Astrocyte (in vitro differentiated cells and primary cell): ENCODE data around the gene SLC10A1. TPM values are rescaled to one million over a fixed set of nuclear protein-coding genes. Genes with fewer than 3 reads are reported as not detected.
A peak's percentile ranks its signal among the peaks of the same experiment; 100 is the strongest.

Experiments used
- DNase-seq: peaks from one replicate; pipeline ENCODE4 v3.0.0-alpha.2; 2010; ENCODE audit warnings: low read depth
- FAIRE-seq: peaks from 2 replicates; lab custom pipeline; 2011; peaks lifted over from hg19 to GRCh38; lab: Jason Lieb, UNC
- H2AFZ ChIP-seq: 2 replicates; pipeline ENCODE4 v1.6.0; 2012; ENCODE audit warnings: low read depth, low read length, inconsistent platforms
- H3K27ac ChIP-seq: 2 replicates; pipeline ENCODE4 v1.5.1; 2011; ENCODE audit warnings: low read depth, low read length, inconsistent platforms
- H3K27me3 ChIP-seq: 2 replicates; pipeline ENCODE4 v1.6.0; 2011; ENCODE audit warnings: low read length, inconsistent platforms; ENCODE audit not compliant: insufficient read depth
- H3K36me3 ChIP-seq: 2 replicates; pipeline ENCODE4 v1.5.1; 2011; ENCODE audit warnings: low read length, inconsistent platforms; ENCODE audit not compliant: insufficient read depth
- H3K4me1 ChIP-seq: 2 replicates; pipeline ENCODE4 v1.5.1; 2011; ENCODE audit warnings: low read length, inconsistent platforms; ENCODE audit not compliant: insufficient read depth
- H3K4me2 ChIP-seq: 2 replicates; pipeline ENCODE4 v1.6.0; 2012; ENCODE audit warnings: low read length, inconsistent platforms
- H3K4me3 ChIP-seq: 2 replicates; pipeline ENCODE4 v1.5.1; 2011; ENCODE audit warnings: low read depth, mild to moderate bottlenecking, low read length, inconsistent platforms; ENCODE audit not compliant: insufficient read depth
- H3K79me2 ChIP-seq: 2 replicates; pipeline ENCODE4 v1.6.0; 2012; ENCODE audit warnings: mild to moderate bottlenecking, low read length, inconsistent platforms; ENCODE audit not compliant: insufficient read depth
- H3K9ac ChIP-seq: 2 replicates; pipeline ENCODE4 v1.6.0; 2012; ENCODE audit warnings: mild to moderate bottlenecking, low read length, inconsistent platforms
- H3K9me3 ChIP-seq: 2 replicates; pipeline ENCODE4 v1.5.1; 2012; ENCODE audit warnings: low read depth, mild to moderate bottlenecking, low read length, inconsistent platforms; ENCODE audit not compliant: insufficient read depth
- H4K20me1 ChIP-seq: 2 replicates; pipeline ENCODE4 v1.6.0; 2012; ENCODE audit warnings: low read length, inconsistent platforms; ENCODE audit not compliant: insufficient read depth
- H3K27ac Mint-ChIP-seq: one replicate; pipeline ENCODE4 v1.8.0; 2021; ENCODE audit warnings: mild to moderate bottlenecking, mixed read lengths; ENCODE audit not compliant: unreplicated experiment
- H3K27me3 Mint-ChIP-seq: one replicate; pipeline ENCODE4 v1.8.0; 2021; ENCODE audit warnings: low read depth, mixed read lengths; ENCODE audit not compliant: unreplicated experiment
- H3K36me3 Mint-ChIP-seq: one replicate; pipeline ENCODE4 v1.8.0; 2021; ENCODE audit warnings: low read depth, mixed read lengths; ENCODE audit not compliant: unreplicated experiment
- H3K4me1 Mint-ChIP-seq: one replicate; pipeline ENCODE4 v1.8.0; 2021; ENCODE audit warnings: low read depth, mixed read lengths; ENCODE audit not compliant: unreplicated experiment
- H3K4me3 Mint-ChIP-seq: one replicate; pipeline ENCODE4 v1.8.0; 2021; ENCODE audit warnings: mild to moderate bottlenecking, moderate library complexity, mixed read lengths; ENCODE audit not compliant: unreplicated experiment
- H3K9me3 Mint-ChIP-seq: one replicate; pipeline ENCODE4 v1.8.0; 2021; ENCODE audit warnings: mild to moderate bottlenecking, mixed read lengths; ENCODE audit not compliant: unreplicated experiment
- EZH2 ChIP-seq: IDR thresholded peaks from 2 replicates; pipeline ENCODE4 v1.6.1; 2012; ENCODE audit warnings: mild to moderate bottlenecking, low read length, inconsistent platforms; ENCODE audit not compliant: insufficient read depth
- total RNA-seq: library from RNA; stranded (reverse); gene quantifications from 2 replicates; pipeline ENCODE4 v1.2.1, GENCODE V29; 2021
- TF ChIP-seq, protein P1 (sequence below): IDR thresholded peaks from 2 replicates; pipeline ENCODE4 v1.5.1; 2011; ENCODE audit warnings: low read depth, mild to moderate bottlenecking, inconsistent platforms, low read length, moderate library complexity; ENCODE audit not compliant: insufficient read depth

The SLC10A1 gene
- total RNA-seq, 1 donor from 2014 or later, result not detected

DNA sequence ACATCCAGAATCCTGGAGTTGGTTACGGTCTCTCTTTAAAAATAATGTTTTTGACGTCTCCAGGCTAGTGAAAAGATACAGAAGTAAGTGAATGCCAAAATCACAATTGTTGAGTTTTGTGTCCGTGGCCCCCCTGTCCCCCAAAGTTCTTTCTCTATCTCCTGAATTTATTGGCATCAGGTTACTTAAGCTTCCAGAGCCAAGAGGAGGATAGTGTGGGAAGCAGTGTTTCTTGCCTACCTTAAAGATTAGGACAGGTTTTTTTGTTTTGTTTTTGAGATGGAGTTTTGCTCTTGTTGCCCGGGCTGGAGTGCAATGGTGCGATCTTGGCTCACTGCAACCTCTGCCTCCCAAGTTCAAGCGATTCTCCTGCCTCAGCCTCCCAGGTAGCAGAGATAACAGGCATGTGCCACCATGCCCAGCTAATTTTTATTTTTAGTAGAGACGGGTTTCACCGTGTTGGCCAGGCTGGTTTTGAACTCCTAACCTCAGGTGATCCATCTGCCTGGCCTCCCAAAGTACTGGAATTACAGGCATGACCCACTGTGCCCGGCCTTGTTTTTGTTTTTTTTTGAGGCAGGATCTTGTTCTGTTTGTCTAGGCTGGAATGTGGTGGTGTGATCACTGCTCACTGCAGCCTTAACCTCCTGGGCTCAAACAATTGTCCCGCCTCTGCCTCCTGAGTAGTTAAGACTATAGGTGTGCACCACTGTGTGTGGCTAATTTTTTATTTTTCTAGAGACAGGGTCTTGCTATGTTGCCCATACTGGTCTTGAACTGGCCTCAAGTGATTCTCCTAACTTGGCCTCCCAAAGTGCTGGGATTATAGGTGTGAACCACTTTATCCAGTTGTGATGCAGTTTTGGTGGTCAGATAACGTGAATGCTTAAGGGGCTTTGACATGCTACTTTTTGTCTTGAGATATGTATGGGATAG lies 24.7 kb downstream of the SLC10A1 start:
- Histone ChIP-seq H3K79me2 (peaks cover 63% of the 10 kb centered on the region), H3K9me3 (no peaks in the 10 kb centered on the region), H4K20me1 (peaks cover 88% of the 10 kb centered on the region), H3K9ac (no peak overlapping the region), H3K27me3 (no peaks in the 10 kb centered on the region), H3K4me1 (peaks cover 15% of the 10 kb centered on the region), H3K4me2 (no peak overlapping the region), H2AFZ (no peak overlapping the region), H3K36me3 (peaks cover 84% of the 10 kb centered on the region), H3K4me3 (no peak overlapping the region), H3K27ac (no peak overlapping the region)
- Mint-ChIP-seq H3K4me1 (peaks cover 22% of the 10 kb centered on the region), H3K36me3 (peaks cover 28% of the 10 kb centered on the region), H3K27ac (peak overlapping the region; percentile 23), H3K27me3 (no peaks in the 10 kb centered on the region), H3K4me3 (no peak overlapping the region), H3K9me3 (no peaks in the 10 kb centered on the region)
- TF ChIP-seq, protein P1, sequence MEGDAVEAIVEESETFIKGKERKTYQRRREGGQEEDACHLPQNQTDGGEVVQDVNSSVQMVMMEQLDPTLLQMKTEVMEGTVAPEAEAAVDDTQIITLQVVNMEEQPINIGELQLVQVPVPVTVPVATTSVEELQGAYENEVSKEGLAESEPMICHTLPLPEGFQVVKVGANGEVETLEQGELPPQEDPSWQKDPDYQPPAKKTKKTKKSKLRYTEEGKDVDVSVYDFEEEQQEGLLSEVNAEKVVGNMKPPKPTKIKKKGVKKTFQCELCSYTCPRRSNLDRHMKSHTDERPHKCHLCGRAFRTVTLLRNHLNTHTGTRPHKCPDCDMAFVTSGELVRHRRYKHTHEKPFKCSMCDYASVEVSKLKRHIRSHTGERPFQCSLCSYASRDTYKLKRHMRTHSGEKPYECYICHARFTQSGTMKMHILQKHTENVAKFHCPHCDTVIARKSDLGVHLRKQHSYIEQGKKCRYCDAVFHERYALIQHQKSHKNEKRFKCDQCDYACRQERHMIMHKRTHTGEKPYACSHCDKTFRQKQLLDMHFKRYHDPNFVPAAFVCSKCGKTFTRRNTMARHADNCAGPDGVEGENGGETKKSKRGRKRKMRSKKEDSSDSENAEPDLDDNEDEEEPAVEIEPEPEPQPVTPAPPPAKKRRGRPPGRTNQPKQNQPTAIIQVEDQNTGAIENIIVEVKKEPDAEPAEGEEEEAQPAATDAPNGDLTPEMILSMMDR, result no peak
- TF ChIP-seq EZH2, result no peak
- DNase-seq, result no peak
- no peak for FAIRE-seq

DNA sequence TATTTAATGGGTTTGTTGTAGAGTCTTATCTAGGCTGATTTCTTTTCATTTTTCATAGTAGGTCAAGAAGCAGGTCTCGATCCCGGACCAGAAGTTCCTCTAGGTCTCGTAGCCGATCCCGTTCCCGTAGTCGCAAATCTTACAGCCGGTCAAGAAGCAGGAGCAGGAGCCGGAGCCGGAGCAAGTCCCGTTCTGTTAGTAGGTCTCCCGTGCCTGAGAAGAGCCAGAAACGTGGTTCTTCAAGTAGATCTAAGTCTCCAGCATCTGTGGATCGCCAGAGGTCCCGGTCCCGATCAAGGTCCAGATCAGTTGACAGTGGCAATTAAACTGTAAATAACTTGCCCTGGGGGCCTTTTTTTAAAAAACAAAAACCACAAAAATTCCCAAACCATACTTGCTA lies 25.9 kb downstream of the SLC10A1 start:
- Mint-ChIP-seq H3K36me3 (peaks cover 28% of the 10 kb centered on the region), H3K4me1 (peaks cover 21% of the 10 kb centered on the region), H3K27me3 (no peaks in the 10 kb centered on the region), H3K27ac (no peak overlapping the region), H3K4me3 (no peak overlapping the region), H3K9me3 (no peaks in the 10 kb centered on the region)
- Histone ChIP-seq H3K9me3 (no peaks in the 10 kb centered on the region), H3K27ac (no peak overlapping the region), H4K20me1 (peaks cover 76% of the 10 kb centered on the region), H3K4me3 (no peak overlapping the region), H3K36me3 (peaks cover 74% of the 10 kb centered on the region), H3K27me3 (no peaks in the 10 kb centered on the region), H3K9ac (no peak overlapping the region), H3K4me1 (peaks cover 19% of the 10 kb centered on the region), H3K79me2 (peaks cover 62% of the 10 kb centered on the region), H2AFZ (no peak overlapping the region), H3K4me2 (no peak overlapping the region)
- FAIRE-seq (no peak), DNase-seq (no peak)
- TF ChIP-seq, protein P1, result no peak
- TF ChIP-seq EZH2, result no peak

DNA sequence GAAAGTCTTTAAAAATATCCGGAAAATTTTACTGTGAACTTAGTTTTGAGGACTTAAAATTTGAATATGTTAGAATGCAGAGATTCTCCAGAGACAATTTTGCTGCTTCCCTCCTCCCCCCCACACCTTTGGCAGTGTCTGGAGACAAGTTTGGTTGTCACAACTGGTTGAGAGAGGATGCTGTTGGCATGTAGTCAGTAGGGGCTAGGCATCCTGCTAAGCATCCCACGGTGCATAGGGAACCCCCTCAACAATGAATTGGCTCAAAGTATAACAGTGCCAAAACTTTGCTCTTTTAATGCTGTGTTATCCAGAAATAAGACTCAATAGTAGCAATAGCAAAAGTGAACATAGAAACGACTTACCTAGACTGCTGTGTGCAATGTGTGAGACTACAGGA lies 26.5 kb downstream of the SLC10A1 start:
- Mint-ChIP-seq H3K27ac (no peak overlapping the region), H3K27me3 (no peaks in the 10 kb centered on the region), H3K9me3 (no peaks in the 10 kb centered on the region), H3K4me1 (peaks cover 23% of the 10 kb centered on the region), H3K4me3 (no peak overlapping the region), H3K36me3 (peaks cover 28% of the 10 kb centered on the region)
- Histone ChIP-seq H3K27me3 (no peaks in the 10 kb centered on the region), H2AFZ (no peak overlapping the region), H3K4me2 (peak overlapping the region; percentile 23), H4K20me1 (peaks cover 71% of the 10 kb centered on the region), H3K9ac (peak overlapping the region; percentile 9), H3K79me2 (peaks cover 56% of the 10 kb centered on the region), H3K9me3 (no peaks in the 10 kb centered on the region), H3K27ac (no peak overlapping the region), H3K4me1 (peaks cover 19% of the 10 kb centered on the region), H3K4me3 (no peak overlapping the region), H3K36me3 (peaks cover 71% of the 10 kb centered on the region)
- DNase-seq, result no peak
- FAIRE-seq, result no peak
- TF ChIP-seq EZH2, result no peak
- TF ChIP-seq, protein P1, result no peak
